Hepatocyte (in vitro differentiated cells): ENCODE data around the gene TBC1D22B.

Experiments
- EZH2 ChIP-seq: fragments of 200-600 bp; sonication (generic); IDR thresholded peaks from 2 replicates; pipeline ENCODE4 v1.6.1; 2016; ENCODE audit warnings: antibody characterized with exemption, mild to moderate bottlenecking, borderline replicate concordance
- EZH2phosphoT487 ChIP-seq: fragments of 200-600 bp; sonication (generic); IDR thresholded peaks from one replicate; pipeline ENCODE4 v1.6.1; 2018; ENCODE audit warnings: antibody characterized with exemption, mild to moderate bottlenecking, low read depth, moderate library complexity; ENCODE audit not compliant: unreplicated experiment, severe bottlenecking
- TF ChIP-seq, protein P1 (sequence below): fragments of 200-600 bp; sonication (generic); IDR thresholded peaks from 2 replicates; pipeline ENCODE4 v1.5.1; 2016; ENCODE audit warnings: antibody characterized with exemption, mild to moderate bottlenecking; ENCODE audit not compliant: poor library complexity

DNA sequence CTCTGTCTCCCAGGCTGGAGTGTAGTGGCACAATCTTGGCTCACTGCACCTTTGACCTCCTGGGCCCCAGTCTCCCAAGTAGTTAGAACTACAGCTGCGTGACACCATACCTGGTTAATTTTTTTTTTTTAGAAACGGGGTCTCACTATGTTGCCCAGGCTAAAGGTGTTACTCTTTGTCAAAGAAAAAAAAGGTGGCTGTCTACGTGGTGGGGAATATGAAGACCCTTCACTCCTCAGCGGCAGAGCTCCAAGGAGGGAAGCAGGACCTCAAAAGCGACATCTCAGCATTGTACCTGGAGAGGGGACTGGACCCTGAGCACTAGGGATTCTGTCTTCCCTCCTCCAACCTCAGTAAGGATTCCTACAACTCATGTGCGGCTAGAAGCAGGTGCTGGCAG lies 16.4 kb upstream of the TBC1D22B start:
- TF ChIP-seq, protein P1, sequence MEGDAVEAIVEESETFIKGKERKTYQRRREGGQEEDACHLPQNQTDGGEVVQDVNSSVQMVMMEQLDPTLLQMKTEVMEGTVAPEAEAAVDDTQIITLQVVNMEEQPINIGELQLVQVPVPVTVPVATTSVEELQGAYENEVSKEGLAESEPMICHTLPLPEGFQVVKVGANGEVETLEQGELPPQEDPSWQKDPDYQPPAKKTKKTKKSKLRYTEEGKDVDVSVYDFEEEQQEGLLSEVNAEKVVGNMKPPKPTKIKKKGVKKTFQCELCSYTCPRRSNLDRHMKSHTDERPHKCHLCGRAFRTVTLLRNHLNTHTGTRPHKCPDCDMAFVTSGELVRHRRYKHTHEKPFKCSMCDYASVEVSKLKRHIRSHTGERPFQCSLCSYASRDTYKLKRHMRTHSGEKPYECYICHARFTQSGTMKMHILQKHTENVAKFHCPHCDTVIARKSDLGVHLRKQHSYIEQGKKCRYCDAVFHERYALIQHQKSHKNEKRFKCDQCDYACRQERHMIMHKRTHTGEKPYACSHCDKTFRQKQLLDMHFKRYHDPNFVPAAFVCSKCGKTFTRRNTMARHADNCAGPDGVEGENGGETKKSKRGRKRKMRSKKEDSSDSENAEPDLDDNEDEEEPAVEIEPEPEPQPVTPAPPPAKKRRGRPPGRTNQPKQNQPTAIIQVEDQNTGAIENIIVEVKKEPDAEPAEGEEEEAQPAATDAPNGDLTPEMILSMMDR = no peak
- TF ChIP-seq EZH2 (no peak), EZH2phosphoT487 (no peak)
